NCI-H2196 treated with DMSO at 0.1 percent for 48 hours (cell line): ENCODE data around the gene TRIM67.
"Not testable (repeated sequence)": the region's sequence is repeated elsewhere in the genome, so short reads cannot be mapped to it uniquely, and the experiment has no call there.

Experiments
- DNase-seq: peaks from one replicate; lab custom pipeline; 2025; ENCODE audit not compliant: unreplicated experiment; lab: John Stamatoyannopoulos, UW

TRIM67 gene

DNA sequence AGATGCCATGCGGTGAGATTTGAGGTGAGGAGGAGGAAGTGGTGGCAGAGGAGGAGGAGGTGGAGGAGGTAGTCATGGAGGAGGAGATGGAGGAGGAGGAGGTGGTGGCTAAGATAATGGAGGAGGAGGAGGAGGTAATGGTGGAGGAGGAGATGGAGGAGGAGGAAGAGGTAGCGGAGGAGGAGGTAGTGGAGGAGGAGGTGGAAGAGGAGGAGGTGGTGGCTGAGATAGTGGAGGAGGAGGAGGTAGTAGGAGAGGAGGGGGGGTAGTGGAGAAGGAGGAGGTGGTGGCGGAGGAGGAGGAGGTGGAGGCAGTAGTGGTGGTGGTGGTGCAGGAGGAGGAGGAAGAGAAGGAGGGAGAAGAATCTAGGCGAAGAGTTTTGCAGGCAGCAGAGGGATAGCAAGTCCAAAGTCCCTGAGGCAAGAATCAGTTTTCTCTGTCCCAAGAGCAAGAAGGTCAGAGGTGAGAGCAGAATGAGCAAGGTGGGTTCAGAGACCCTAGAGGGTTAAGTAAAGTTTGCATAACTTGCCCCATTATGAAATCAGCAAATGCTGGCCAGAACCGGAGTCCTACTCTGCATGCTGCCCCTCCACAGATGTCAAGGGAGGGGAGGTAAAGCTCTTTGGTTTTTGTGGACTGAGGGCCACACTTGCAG lies 40.2 kb downstream of the TRIM67 start:
- DNase-seq, result no peak

GRCh38 chr1:231203259-231204057 lies 41.6 kb downstream of the TRIM67 start:
- no peak for DNase-seq

- DNase-seq, result no peak
Observed at GRCh38 chr1:231206856-231207255, 45.0 kb downstream of the TRIM67 start.

- DNase-seq, result no peak
Observed at GRCh38 chr1:231207437-231207836, 45.6 kb downstream of the TRIM67 start.

- no peak for DNase-seq
Observed at GRCh38 chr1:231208980-231209379, 47.1 kb downstream of the TRIM67 start.

DNA sequence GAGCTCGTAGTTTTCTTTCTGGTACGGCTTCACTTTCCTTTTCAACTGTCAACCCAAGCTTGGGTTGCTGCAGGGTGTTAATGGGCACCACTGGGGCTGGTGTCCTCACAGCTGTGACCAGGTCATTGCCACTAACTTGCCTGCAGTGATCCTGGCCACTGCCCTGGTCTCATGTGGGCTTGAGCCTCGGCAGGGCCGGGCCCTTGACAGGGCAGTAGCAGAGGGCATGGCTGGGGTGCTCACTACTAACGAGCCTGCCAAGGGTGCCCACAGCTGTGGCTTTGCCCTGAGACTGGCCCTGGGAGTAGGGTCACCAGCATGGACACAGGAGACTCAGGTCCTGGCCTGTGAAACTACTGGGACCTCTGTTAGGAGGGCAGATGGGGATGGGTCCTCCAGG lies 47.7 kb downstream of the TRIM67 start:
- no peak for DNase-seq

DNA sequence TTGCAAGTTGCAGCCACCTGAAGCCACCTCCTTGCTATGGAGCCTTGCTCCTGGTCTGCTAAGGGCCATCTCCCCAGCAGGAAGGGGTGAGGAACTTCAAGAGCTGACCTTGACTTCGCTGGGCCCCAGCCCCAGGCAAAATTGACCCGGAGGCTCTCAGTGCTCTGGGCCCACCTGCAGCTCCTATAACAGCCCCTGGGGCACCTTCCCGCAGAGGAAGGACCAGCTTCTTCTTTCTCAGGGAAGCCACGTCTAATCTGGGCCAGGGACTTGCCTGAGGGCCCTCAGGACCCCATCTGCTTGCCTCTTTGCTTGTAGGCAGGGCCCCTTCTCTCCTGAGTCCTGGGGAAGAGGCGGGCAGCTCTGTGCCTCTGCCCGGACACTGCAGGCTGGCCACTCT lies 48.3 kb downstream of the TRIM67 start:
- no peak for DNase-seq

DNA sequence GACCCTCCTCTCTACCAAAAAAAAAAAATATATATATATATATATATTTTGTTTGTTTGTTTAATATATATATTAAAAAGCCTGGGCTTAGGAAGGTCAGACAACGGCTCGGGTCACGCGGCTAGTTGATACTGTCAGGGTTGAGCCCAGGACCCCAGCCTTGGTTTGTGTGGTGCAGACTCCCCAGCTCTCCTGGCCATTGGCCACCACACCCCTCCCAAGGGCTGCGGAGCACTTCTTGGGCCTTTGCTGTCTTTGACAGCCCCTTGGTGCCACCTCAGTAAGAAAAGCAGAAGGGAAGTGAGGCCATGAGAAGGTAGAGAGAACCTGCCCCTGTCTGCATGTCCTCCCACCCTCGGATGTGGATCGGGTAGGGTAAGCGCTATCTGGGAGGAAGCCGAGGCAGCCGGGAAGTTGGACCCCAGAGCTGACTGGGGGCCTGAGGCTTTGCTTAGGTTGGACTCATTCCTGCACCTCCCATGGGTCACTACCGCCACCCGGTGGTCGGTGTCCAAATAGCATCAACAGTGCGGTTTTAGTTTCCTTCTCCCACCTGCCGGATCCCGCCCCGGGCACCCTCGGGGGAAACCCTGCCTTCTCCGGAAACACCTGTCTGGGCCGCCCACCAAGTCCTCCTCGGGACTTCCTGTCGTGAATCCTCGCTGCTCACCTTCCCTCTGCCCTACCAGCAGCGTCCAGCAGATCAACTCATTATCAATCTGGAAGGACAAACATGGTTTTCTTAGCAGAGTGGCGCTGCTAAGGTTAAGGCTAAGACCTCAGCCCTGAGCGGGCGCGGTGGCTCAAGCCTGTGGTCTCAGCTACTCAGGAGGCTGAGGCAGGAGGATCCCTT lies 49.4 kb downstream of the TRIM67 start:
- DNase-seq, result peak; percentile 86

GRCh38 chr1:231212301-231212700 lies 50.4 kb downstream of the TRIM67 start:
- DNase-seq, result not testable (repeated sequence)

DNA sequence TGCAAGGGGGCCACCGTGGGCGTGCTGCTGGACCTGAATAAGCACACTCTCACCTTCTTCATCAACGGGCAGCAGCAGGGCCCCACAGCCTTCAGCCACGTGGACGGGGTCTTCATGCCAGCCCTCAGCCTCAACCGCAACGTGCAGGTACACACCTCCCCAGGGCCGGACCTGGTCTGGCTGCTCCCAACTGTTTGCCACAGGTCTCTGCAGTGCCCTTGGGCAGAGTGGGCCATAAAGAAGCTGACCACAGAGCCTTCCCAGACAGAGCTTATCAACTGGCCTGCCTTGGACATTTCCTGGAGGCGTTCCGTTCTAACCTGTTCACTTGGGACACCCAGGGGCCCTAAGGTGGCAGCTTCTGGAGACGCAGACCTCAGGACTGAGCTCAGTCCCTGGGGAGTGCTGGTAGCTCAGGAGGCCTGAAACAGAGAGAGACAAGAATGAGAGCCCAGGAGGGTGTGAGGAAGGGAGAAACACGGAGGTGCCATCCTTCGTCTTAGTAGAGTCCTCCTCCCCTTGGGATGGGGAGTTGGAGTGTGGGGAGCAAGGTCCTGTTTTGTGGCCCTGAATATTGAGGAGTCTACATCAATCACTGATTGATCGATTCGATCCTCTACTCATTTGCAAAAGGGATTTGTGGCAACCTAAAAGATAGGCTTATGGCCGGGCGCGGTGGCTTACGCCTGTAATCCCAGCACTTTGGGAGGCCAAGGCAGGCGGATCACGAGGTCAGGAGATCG lies 52.1 kb downstream of the TRIM67 start:
- no peak for DNase-seq

DNA sequence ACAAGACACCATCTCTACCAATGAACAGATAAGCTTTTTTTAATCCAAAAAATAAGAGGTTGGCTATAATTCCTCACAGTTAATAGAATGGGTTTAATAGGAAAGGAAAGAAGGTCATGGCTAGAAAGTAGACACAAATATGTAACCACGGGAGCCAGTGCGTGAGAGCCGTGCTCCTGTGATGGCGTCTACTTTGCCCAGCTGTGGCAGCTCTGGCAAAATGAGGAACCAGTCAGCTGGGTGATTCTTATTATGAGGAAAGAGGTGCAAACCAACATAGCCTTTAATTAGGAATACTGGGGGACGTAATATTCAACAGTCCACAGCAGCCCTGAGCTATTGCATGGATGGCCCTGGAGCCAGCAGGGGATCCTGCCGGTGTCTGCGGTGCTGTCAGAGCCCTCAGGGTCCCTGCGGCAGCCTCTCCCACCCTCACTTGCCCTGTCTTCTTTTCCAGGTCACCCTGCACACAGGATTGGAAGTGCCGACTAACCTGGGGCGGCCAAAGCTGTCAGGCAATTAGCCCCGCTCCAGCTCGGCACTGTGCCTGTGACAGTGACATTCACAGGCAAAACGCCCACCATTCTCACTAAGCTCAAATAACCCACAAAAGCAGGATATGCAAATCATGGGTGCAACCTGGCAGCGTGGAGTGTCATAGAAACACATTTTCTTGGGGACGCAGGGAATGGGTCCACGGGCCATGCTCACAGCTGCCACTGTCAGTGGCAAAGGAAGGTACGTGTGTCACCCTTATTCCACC lies 53.2 kb downstream of the TRIM67 start:
- no peak for DNase-seq

DNA sequence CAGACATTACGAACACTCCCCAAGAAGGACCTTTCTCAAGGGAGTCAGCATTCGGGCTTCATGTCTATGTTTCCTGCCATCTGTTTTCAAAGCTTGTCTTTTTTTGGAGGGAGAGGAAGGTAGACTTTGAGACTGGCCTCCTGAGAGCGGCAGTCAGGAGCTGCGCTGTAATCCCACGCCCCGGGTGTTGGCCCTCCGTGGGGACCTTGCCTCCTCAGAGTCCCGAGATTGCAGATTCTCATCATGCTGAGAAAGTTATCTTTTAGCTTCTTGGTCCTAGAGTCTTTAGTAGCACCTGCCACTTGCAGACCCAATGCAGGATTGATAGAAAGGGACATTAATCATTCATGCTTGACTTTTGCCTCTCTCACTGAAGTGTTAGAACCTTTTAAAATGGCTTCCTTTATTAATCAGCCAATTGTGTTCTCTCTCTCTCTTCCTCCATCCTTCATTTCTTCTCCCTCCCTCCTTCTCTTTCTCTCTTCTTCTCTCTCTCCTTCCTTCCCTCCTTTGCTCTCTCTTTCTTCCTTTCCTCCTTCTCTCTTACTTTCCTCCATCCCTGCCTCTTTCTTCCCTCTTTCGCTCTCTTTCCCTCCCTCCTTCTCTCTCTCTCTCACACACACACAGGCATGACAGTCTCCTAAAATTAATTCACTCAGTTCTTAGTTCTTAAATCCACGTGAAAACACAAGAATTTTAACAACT lies 54.0 kb downstream of the TRIM67 start:
- DNase-seq, result no peak

DNA sequence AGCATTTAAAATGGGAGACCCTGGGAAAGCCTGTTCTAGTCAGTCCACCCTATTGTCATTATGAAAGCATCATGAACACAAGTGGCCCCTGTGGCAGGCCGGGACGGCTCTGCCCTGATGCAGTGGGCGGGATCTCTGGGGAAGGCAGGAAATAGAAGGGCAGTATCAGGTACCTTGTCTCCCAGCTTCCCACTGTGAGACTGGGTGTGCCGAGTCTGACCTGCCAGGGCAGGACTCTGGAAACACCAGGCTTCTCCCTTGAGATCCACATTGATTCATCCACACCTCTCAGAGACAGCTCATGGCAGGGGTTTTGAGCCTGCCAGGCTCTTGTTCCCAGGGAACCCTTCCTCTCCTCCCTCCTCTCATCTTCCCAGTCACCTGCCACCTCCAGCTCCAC lies 54.6 kb downstream of the TRIM67 start:
- DNase-seq, result no peak

DNA sequence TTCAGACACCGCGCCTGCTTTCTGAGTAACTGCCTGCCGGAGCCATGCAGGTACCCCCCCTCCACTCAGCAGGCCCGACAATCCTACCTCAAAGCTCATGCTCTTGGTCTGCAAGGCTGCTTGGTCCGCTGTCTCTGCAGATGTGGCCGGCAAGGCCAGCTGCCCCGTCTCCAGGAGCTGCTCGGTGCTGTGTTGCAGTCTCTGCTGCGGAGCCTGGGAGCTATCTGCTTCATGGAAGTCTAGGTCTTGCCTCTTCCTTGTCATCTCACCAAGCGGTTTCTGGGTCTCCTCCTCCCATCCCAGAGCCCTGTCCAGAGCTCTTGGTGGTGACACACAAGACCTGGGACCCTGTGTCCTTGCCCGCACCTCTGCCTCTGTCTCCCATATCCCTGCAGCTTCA lies 55.2 kb downstream of the TRIM67 start:
- DNase-seq, result no peak

- DNase-seq, result no peak
Observed at GRCh38 chr1:231218078-231218477, 56.2 kb downstream of the TRIM67 start.

DNA sequence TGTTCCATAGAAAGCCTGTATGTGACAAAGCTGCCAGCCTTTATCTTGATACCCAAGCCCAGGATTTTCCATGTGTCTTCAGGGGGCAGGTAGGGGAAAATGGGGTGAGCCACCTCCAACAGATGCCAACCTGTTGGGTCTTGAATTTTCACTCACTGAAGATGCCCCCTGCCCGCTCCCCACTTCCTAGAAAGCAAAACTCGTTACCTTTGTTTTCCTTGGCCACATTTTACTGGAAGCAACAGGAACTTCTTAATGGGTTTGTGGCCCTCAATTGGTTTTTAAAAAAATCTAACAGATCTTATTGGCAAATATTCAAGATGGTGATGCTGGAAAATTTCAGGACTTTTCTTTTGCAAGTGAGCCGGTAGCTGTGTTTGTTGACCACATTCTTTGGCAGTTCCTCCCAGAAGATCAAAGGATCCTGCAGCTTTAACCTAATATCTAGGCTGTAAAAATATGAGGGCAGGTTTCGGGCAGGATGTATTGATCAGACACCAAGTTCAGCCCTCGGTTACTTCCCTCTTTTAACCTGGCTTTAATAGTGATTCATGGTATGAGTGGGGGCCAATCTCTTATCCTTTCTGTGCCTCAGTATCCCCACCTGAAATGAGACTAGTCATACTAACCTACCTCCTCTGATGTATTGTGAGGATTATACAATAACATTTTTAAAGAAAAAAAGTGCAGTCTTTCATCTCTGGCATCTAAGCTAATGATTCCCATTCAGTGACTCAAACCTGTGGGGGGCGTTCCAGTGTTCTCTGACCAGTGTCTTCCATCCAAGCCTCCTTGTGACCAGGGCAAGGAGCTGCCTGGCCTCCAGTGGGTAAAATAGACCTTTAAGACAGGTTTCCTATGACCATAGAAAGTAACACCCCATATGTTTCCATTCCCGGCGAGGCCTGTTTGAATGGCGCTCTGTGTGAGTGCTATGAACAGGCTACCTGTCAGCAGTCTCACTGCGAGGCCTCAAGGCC lies 57.9 kb downstream of the TRIM67 start:
- no peak for DNase-seq

DNA sequence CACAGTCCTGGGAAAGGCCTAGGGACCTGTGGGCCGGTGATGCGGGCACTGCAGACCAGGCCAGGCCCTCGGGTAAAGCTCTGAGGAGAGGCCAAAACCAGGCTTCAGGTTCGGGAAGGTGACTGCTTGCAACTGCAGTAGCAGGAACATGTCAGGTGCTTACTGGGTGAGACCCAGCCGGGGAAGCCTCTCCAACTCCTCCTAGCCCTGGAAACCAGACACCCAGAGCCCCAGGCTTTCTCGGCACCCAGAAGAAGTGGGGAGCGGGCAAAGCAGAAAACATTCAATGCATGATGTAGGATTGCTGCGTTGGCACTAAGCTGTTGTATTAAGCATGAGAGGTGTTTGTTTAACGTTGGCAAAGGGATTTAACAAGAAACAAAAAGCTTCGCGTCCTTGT lies 58.9 kb downstream of the TRIM67 start:
- DNase-seq, result no peak

- DNase-seq, result no peak
Observed at GRCh38 chr1:231226156-231226555, 64.3 kb downstream of the TRIM67 start.

GRCh38 chr1:231231511-231231910 lies 69.7 kb downstream of the TRIM67 start:
- no peak for DNase-seq
